ENCODE measurements around the gene GSK3A.

GSK3A gene

DNA sequence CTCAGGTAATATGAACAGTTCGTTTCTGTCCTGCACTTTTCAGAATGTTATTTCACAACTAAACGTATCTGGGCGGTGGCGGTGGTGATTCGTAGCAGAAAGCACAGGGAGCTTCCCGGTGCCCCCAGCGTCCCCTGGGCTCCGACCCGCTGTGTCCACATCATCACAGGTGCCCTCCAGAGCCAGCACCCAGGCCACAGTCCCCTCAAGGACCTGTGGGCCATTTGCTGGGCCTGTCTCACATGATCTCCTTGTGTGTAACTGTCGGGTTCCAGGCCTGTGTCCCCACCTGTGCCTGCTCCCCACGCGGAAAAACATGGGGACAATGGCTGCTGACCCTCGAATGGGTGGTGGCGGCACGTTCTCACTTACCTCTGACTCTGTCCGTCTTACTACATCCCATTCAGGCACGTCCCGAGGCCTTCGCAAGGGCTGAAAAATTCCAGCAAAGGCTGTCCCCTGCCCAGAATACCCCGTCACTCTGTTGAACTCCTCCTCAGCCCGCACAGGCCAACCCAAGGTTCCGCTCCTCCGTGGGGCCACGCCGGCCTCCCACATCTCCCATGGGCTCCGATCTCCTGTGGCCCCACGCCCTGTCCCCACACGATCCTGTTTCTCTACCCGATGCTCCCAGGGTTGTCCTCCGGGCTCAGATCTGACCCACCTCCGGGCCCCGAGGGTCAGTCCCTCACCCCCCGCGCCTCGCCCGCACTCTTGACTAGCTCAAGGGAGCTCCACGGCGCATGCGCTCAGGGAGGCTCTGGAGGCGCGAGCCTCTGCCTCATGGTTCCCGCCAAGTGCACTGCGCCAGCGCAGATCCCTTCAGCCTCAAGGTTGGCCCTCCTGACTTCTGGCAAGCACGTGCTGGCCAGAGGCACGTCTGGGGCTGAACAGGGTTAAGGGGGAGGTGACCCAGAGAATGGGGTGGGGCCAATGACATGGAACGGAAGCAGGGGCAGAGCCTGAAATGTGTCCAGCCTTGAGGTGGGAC, 46.1 kb downstream of the GSK3A start:
- DNase-seq: no peak

DNA sequence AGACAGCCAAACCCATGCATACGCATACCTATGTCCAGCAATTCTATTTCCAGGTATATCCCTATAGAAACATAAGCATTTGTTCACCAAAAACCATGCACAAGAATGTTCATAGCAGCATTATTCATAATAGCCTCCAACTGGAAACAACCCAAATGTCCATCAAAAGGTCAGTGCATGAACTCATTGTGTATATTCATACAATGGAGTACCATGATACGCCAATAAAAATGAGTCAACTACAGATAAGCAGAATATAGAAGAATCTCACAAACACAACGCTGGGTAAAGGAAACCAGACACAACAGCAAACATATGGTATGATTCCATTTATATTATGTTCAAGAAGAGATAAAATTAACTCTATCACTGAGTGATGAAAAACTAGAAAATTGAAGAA, 48.7 kb downstream of the GSK3A start:
- no peak for DNase-seq

DNA sequence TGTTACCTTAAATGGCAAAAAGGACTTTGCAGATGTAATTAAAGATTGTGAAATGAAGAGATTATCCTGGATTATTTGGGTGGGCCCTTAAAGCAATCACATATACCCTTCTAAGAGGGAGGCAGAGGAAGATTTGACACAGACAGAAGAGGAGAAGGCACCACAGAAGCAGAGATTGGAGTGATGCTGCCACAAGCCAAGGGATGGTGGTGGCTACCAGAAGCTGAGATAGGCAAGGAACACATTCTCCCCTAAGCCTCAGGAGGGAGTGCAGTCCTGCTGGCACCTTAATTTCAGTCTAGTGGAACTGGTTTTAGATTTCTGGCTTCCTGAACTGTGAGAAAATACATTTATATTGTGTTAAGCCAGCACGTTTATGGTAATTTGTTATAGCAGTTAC, 49.1 kb downstream of the GSK3A start:
- no peak for DNase-seq

DNA sequence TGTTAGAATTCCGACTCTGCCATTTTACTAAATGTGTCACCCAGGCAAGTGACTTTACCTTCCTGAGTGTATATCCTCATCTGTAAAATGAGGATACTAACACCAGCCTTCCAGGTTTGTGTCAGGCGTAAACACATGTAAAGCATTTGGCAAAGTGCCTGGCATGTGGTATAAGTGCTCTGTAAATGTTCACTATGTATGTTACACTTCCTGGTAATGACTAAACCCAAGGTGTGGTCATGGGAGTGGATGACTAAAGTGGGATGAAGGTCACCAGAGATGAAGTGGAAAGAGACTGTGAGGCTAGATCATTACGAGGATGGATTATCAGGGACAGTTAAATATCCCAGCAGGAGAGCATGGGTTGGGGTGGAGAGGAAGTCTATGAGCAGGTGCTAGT, 50.5 kb downstream of the GSK3A start:
- peak; percentile 41 for DNase-seq

DNA sequence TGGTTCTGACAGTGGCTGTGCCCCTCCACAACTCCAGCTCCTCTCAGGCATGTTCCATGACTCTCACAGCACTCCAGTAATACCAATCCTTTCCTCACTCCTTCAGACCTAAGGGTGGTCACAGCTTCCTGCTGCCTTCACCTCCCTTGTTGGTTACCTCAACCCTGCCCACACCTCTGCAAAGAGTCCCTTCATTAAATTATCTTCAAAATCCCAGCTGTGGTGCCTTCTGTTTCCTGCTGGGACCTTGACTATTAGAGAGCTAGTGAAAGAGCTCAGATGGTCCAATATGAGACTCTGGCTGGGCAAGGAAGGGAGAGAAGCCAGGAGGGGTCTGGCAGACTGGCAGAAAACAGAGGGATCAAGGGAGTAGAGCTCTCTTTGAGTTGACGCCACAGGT, 51.1 kb downstream of the GSK3A start:
- no peak for DNase-seq

DNA sequence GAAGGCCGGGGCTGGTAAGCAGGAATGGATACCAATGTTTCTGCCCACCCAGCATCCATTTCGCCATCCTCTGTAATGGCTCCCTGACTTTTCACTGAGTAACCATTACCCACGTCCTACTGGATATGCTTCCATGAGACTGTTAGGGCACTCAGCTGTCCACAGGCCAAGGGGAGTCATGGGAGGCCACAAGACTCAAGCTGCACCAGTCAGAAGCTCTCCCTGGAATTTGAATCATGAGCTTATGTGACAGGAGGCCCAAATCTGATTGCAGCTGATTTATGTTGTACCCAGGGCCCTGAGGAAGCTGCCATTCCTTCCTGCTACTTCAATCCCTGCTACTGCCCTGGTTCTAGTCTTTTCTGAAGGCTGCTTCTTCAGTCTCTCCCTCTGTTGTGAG, 53.3 kb downstream of the GSK3A start:
- no peak for DNase-seq

DNA sequence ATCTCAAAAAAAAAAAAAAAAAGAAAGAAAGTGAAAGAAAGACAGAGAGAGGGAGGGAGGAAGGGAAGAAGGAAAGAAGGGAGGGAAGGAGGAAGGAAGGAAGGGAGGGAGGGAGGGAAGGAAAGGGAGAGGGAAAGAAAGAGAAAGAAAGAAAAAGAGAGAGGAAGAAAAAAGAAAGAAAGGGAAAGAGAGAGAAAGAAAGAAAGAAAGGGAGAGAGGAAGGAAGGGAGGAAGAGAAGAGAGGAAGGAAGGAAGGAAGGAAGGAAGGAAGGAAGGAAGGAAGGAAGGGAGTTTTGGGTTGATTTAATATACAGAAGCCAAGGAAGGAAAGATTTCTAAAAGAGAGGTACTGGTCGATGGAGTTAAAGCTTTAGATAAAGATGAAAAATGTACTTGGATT, 53.7 kb downstream of the GSK3A start:
- no peak for DNase-seq

DNA sequence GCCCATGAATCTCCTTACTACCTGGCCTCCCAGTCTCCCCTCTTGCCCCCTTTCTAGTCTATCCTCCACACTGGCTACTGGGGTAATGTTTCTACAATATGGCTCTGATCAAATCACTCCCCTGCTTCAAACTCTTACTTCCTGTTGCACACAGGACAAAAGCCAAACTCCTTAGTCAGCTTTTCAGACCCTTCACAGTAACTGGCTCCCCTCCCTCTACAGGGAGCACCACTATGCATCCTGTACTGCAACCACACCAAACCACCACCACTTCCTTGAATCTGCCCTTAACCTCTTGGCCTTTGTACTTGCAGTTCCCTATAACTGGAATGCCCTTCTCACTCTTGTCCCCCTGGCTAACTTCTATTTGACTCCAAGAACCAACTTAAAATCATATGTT, 57.1 kb downstream of the GSK3A start:
- no peak for DNase-seq

DNA sequence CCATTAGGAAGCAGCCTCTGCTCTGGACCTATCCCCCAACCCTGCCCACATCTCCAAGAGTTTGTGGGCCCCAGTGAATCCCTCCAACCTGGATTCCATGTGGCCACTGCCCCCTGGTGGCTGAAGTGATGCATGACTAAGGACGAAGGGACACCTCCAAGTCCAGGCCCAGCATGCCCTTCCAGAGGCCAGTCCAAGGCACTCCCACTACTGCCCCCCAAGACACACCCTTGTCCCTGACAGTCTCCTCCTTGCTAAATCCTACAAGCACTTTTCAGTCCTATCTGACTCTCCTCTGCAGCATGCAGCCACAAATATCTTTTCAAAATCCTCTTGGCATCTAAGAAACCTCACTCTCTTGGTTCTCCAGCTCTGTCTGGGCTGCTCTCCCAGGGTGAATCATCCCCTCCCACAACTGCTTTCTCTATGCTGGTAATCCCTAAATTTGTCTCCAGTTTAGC, 58.0 kb downstream of the GSK3A start:
- peak; percentile 80 for DNase-seq

Measured in stimulated activated CD4-positive, alpha-beta T cell treated with anti-CD3 and anti-CD28 coated beads, Interleukin-4, amount 100 ng/mL, for 24 hours (primary cell).